ENCODE measurements around the gene IL17C. TPM values are rescaled to one million over a fixed set of nuclear protein-coding genes. Genes with fewer than 3 reads are reported as not detected.

The IL17C gene
- total and polyA plus RNA-seq, 9 of the 15 experiments (the other 6 are each of a cell fraction or from before 2014, with no cell fraction given), result not detected

- TF ChIP-seq ARID1B (IDR thresholded peaks at IDR 0.05), result peak; percentile 99
- TF ChIP-seq ZNF77 (CRISPR knock-in tag; IDR thresholded peaks at IDR 0.05), result no peak
- TF ChIP-seq, protein P1, sequence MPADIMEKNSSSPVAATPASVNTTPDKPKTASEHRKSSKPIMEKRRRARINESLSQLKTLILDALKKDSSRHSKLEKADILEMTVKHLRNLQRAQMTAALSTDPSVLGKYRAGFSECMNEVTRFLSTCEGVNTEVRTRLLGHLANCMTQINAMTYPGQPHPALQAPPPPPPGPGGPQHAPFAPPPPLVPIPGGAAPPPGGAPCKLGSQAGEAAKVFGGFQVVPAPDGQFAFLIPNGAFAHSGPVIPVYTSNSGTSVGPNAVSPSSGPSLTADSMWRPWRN (IDR thresholded peaks at IDR 0.05; ENCODE audit: low read depth), result peak; percentile 80
- TF ChIP-seq, protein P2, sequence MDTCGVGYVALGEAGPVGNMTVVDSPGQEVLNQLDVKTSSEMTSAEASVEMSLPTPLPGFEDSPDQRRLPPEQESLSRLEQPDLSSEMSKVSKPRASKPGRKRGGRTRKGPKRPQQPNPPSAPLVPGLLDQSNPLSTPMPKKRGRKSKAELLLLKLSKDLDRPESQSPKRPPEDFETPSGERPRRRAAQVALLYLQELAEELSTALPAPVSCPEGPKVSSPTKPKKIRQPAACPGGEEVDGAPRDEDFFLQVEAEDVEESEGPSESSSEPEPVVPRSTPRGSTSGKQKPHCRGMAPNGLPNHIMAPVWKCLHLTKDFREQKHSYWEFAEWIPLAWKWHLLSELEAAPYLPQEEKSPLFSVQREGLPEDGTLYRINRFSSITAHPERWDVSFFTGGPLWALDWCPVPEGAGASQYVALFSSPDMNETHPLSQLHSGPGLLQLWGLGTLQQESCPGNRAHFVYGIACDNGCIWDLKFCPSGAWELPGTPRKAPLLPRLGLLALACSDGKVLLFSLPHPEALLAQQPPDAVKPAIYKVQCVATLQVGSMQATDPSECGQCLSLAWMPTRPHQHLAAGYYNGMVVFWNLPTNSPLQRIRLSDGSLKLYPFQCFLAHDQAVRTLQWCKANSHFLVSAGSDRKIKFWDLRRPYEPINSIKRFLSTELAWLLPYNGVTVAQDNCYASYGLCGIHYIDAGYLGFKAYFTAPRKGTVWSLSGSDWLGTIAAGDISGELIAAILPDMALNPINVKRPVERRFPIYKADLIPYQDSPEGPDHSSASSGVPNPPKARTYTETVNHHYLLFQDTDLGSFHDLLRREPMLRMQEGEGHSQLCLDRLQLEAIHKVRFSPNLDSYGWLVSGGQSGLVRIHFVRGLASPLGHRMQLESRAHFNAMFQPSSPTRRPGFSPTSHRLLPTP (IDR thresholded peaks at IDR 0.05; ENCODE audit: borderline replicate concordance, extremely low read depth, insufficient read length), result no peak
- 0 out of 4 replicates have a peak, but pooled peaks of 1 of the 2 experiments have one; percentile 51 for TF ChIP-seq UBTF (IDR thresholded peaks at IDR 0.05; ENCODE audit: borderline replicate concordance in 1 of 2, low read depth in 2 of 2, low read length in 2 of 2)
- 0 out of 2 replicates have a peak, but pooled peaks have one; percentile 3 for TF ChIP-seq PTBP1 (IDR thresholded peaks at IDR 0.05; ENCODE audit: low read depth, low read length)
- TF ChIP-seq FOSL1 (tag; conservative IDR thresholded peaks at IDR 0.05), result peak; percentile 67
- TF ChIP-seq ZNF444 (CRISPR knock-in tag; IDR thresholded peaks at IDR 0.05), result no peak
- peak; percentile 86 for TF ChIP-seq MTA2 (IDR thresholded peaks at IDR 0.05; ENCODE audit: low read depth)
- TF ChIP-seq ZMIZ1 (IDR thresholded peaks at IDR 0.05; ENCODE audit: low read depth in 2 of 2, low read length in 2 of 2), result peak in 1 of 2 experiments; percentile 86; a peak in 2 of 4 replicates
- TF ChIP-seq MEF2D (tag; conservative IDR thresholded peaks at IDR 0.05; ENCODE audit: low read depth), result peak; percentile 99
- TF ChIP-seq, protein P3, sequence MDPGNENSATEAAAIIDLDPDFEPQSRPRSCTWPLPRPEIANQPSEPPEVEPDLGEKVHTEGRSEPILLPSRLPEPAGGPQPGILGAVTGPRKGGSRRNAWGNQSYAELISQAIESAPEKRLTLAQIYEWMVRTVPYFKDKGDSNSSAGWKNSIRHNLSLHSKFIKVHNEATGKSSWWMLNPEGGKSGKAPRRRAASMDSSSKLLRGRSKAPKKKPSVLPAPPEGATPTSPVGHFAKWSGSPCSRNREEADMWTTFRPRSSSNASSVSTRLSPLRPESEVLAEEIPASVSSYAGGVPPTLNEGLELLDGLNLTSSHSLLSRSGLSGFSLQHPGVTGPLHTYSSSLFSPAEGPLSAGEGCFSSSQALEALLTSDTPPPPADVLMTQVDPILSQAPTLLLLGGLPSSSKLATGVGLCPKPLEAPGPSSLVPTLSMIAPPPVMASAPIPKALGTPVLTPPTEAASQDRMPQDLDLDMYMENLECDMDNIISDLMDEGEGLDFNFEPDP (CRISPR knock-in tag; IDR thresholded peaks at IDR 0.05), result no peak
- TF ChIP-seq, protein P4, sequence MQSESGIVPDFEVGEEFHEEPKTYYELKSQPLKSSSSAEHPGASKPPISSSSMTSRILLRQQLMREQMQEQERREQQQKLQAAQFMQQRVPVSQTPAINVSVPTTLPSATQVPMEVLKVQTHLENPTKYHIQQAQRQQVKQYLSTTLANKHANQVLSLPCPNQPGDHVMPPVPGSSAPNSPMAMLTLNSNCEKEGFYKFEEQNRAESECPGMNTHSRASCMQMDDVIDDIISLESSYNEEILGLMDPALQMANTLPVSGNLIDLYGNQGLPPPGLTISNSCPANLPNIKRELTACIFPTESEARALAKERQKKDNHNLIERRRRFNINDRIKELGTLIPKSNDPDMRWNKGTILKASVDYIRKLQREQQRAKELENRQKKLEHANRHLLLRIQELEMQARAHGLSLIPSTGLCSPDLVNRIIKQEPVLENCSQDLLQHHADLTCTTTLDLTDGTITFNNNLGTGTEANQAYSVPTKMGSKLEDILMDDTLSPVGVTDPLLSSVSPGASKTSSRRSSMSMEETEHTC (IDR thresholded peaks at IDR 0.05), result 0 out of 2 replicates have a peak, but pooled peaks have one; percentile 14
Measured at GRCh38 chr16:88688013-88688778, 49.8 kb downstream of the IL17C start (continued).

Data from K562 (cell line).